GM23248 (cell line): ENCODE results near the gene ANKFN1.

Experiments
- EZH2 ChIP-seq: fragments of 200-600 bp; sonication (generic); IDR thresholded peaks from 2 replicates; pipeline ENCODE4 v1.6.1; 2018; ENCODE audit warnings: antibody characterized with exemption, mild to moderate bottlenecking; ENCODE audit not compliant: insufficient read depth, poor library complexity, severe bottlenecking
- EZH2phosphoT487 ChIP-seq: fragments of 200-600 bp; sonication (generic); IDR thresholded peaks from 2 replicates; pipeline ENCODE4 v1.6.1; 2018; ENCODE audit warnings: antibody characterized with exemption, moderate library complexity, mild to moderate bottlenecking, low read depth; ENCODE audit not compliant: insufficient read depth

- TF ChIP-seq EZH2 (no peak), EZH2phosphoT487 (no peak)
These were observed 242.5 kb downstream of the ANKFN1 start for GRCh38 chr17:56395787-56396186.
